AG04450 (cell line): ENCODE measurements around the gene PPFIA1. TPM values are rescaled to one million over a fixed set of nuclear protein-coding genes. Genes with fewer than 3 reads are reported as not detected.

Experiments
- CTCF ChIA-PET: fragments of 300-600, 350-600 bp; formaldehyde crosslinking; extraction: SDS; loops from one replicate; lab custom pipeline; 2022; ENCODE audit warnings: antibody characterized with exemption, inconsistent platforms; lab: Charles Lee
- POLR2A ChIA-PET: fragments of 350-600 bp; formaldehyde crosslinking; extraction: SDS; loops from one replicate; lab custom pipeline; 2021; ENCODE audit warnings: antibody characterized with exemption, inconsistent platforms; lab: Yijun Ruan, JAX
- DNase-seq: peaks from one replicate; pipeline ENCODE4 v3.0.0-alpha.2; 2011; ENCODE audit warnings: low read depth, low spot score
- H3K27ac ChIP-seq: one replicate; pipeline ENCODE4 v1.5.1; 2012; ENCODE audit warnings: low read depth, low read length, control low read depth
- H3K27me3 ChIP-seq: one replicate; pipeline ENCODE4 v1.6.0; 2012; ENCODE audit warnings: low read length; ENCODE audit not compliant: control insufficient read depth, insufficient read depth
- H3K4me3 ChIP-seq: 2 replicates; pipeline ENCODE4 v1.5.1; 2011; ENCODE audit warnings: mild to moderate bottlenecking, low read depth, low read length, control low read depth
- H3K9me3 ChIP-seq: 2 replicates; pipeline ENCODE4 v1.5.1; 2012; ENCODE audit warnings: low read length; ENCODE audit not compliant: control insufficient read depth, insufficient read depth
- CTCF ChIP-seq: IDR thresholded peaks from 2 replicates; pipeline ENCODE4 v1.5.1; 2011; ENCODE audit warnings: low read depth, low read length, control low read depth, inconsistent platforms
- polyA plus RNA-seq: library from polyadenylated mRNA; depleted of rRNA; stranded (reverse); fragments of >200 nt; gene quantifications from 2 replicates; pipeline ENCODE4 v1.2.3, GENCODE V29; 2011; rRNA removed
- small RNA-seq: library from RNA; depleted of rRNA; stranded (forward); fragments of <200 nt; gene quantifications from one replicate; pipeline ENCODE3, GENCODE V24; 2012; ENCODE audit warnings: low read depth; ENCODE audit not compliant: insufficient read length

Gene PPFIA1
- polyA plus RNA-seq, 1 experiment = 39.9 TPM

DNA sequence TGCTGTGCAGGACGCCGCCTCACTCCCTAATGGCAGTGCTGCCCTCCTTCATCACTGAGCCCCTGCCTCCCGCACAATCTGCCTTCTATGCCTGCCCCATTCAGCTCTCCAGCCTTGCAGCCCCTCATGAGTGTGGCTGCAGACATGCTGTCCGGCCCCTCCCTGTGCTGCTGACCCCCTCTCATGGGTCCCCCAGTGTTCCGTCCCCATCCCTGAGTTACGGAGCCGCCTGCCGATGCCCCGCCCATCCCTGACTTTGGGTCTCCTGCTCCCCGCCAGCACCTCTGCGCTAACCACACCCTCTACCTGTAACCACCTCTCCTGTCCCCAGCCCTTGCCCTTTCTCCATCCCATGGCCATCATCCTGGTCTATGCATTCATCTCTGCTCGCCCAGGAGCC is 161.1 kb downstream of the PPFIA1 start:
- Histone ChIP-seq H3K27ac (no peak overlapping the region), H3K9me3 (no peaks in the 10 kb centered on the region; the same call in 1 of the 2 replicates), H3K27me3 (no peaks in the 10 kb centered on the region), H3K4me3 (no peak overlapping the region)
- DNase-seq = no peak
- CTCF ChIA-PET = no interaction called here
- POLR2A ChIA-PET = no interaction called here
- no peak for TF ChIP-seq CTCF

- Histone ChIP-seq H3K9me3 (no peaks in the 10 kb centered on the region; the same call in 1 of the 2 replicates), H3K27ac (no peak overlapping the region), H3K4me3 (no peak overlapping the region), H3K27me3 (no peaks in the 10 kb centered on the region)
- DNase-seq = no peak
- ChIA-PET POLR2A (no interaction called here), CTCF (no interaction called here)
- TF ChIP-seq CTCF = no peak
Measured at GRCh38 chr11:70432065-70432464, 161.6 kb downstream of the PPFIA1 start.

DNA sequence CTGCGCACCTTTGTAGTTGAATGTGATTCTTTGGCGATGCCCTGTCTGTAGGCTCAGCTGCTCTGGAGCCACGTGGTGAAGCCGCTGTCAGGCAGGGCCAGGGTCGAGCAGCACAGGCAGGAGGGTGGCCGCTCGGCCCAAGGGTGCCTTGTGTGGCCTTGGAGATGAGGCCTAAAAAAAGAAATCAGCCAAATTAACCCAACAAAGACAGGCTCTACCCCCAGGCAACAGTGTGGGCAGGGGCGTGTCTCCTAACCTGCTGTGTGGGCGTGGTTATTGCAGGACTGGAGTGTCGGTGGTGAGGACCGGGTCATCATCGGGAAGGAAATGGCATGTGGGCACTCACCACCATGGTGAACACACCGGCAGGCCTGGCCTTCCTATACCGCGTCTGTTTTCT is 162.1 kb downstream of the PPFIA1 start:
- no peak for DNase-seq
- Histone ChIP-seq H3K9me3 (no peaks in the 10 kb centered on the region; the same call in 1 of the 2 replicates), H3K27me3 (no peaks in the 10 kb centered on the region), H3K4me3 (no peak overlapping the region), H3K27ac (no peak overlapping the region)
- TF ChIP-seq CTCF = no peak
- ChIA-PET CTCF (no interaction called here), POLR2A (no interaction called here)

DNA sequence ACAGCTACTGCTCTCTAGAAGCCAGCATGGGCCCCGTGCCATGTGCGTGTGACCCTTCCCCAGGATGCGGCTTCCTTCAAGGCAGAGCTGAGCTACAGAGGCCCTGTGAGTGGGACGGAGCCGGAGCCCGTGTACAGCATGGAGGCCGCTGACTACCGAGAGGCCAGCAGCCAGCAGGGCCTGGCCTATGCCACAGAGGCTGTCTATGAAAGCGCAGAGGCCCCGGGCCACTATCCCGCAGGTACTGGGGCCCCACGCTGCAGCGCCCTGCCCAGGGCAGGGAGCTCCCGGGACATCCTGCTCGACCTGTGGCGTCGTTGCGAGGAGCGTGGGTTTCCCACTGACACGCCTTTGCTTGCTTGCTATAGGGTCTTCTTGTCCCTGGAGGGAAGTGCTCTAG is 162.5 kb downstream of the PPFIA1 start:
- ChIA-PET CTCF (no interaction called here), POLR2A (no interaction called here)
- H3K27me3 ChIP-seq = no peaks in the 10 kb centered on the region

GRCh38 chr11:70433526-70433925 is 163.0 kb downstream of the PPFIA1 start:
- H3K4me3 ChIP-seq = no peak overlapping the region
- no peak for TF ChIP-seq CTCF
- H3K9me3 ChIP-seq = no peaks in the 10 kb centered on the region; the same call in 1 of the 2 replicates
- no peak overlapping the region for H3K27ac ChIP-seq
- DNase-seq = no peak
- ChIA-PET POLR2A (no interaction called here), CTCF (no interaction called here)
- no peaks in the 10 kb centered on the region for H3K27me3 ChIP-seq

More for the DNA sequence above, 162.5 kb downstream of the PPFIA1 start:
- no peak for DNase-seq
- Histone ChIP-seq H3K27ac (no peak overlapping the region), H3K4me3 (no peak overlapping the region), H3K9me3 (no peaks in the 10 kb centered on the region; the same call in 1 of the 2 replicates)
- no peak for TF ChIP-seq CTCF

Small RNAs within 50 kb of the gene (small RNA-seq; reads per million reads assigned to genes)
- gene MIR548K = 16.9 reads per million, percentile 78 among the genes with 10 or more reads in this experiment

Other genes starting within 250 kb of the PPFIA1 start
- 10.3 and 11.3 TPM in 2 replicates for gene ANO1, start 192.4 kb upstream of the PPFIA1 start, polyA plus RNA-seq
- 29.3 and 35.8 TPM in 2 replicates for gene FADD, start 67.4 kb upstream of the PPFIA1 start, polyA plus RNA-seq
- 180 and 192 TPM in 2 replicates for gene CTTN, start 127.8 kb downstream of the PPFIA1 start, polyA plus RNA-seq